ENCODE measurements around the gene RABGAP1L.

DNA sequence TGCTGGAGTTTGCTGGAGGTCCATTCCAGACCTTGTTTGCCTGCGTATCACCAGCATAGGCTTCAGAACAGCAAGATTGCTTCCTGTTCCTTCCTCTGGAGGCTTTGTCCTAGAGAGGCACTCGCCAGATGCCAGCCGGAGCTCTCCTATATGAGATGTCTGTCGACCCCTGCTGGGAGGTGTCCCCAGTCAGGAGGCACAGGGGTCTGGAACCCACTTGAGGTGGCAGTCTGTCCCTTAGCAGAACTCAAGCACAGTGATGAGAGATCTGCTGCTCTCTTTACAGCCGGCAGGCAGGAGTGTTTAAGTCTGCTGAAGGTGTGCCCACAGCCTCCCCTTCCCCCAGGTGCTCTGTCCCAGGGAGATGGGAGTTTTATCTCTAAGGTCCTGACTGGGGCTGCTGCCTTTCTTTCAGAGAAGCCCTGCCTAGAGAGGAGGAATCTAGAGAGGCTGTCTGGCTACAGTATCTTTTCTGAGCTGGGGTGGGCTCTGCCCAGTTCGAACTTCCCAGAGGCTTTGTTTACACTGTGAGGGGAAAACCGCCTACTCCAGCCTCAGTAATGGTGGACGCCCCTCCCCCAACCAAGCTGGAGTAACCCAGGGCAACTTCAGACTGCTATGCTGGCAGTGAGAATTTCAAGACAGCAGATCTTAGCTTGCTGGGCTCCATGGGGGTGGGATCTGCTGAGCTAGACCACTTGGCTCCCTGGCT, 493.4 kb downstream of the RABGAP1L start:
- TF ChIP-seq, protein P1, sequence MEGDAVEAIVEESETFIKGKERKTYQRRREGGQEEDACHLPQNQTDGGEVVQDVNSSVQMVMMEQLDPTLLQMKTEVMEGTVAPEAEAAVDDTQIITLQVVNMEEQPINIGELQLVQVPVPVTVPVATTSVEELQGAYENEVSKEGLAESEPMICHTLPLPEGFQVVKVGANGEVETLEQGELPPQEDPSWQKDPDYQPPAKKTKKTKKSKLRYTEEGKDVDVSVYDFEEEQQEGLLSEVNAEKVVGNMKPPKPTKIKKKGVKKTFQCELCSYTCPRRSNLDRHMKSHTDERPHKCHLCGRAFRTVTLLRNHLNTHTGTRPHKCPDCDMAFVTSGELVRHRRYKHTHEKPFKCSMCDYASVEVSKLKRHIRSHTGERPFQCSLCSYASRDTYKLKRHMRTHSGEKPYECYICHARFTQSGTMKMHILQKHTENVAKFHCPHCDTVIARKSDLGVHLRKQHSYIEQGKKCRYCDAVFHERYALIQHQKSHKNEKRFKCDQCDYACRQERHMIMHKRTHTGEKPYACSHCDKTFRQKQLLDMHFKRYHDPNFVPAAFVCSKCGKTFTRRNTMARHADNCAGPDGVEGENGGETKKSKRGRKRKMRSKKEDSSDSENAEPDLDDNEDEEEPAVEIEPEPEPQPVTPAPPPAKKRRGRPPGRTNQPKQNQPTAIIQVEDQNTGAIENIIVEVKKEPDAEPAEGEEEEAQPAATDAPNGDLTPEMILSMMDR (optimal IDR thresholded peaks at IDR 0.05 in 1 of 3, IDR thresholded peaks at IDR 0.05 in 1 of 3, conservative IDR thresholded peaks at IDR 0.05 in 1 of 3; ENCODE audit: extremely low read depth in 1 of 3, insufficient read depth in 2 of 3, low read length in 3 of 3), result no peak
- no peak for TF ChIP-seq EZH2 (IDR thresholded peaks at IDR 0.05; ENCODE audit: low read length)

All from keratinocyte (primary cell).